Bronchus fibroblast of lung (primary cell): ENCODE data around the gene BTN2A1. TPM values are rescaled to one million over a fixed set of nuclear protein-coding genes. Genes with fewer than 3 reads are reported as not detected.

Experiments
- total RNA-seq: library from RNA; depleted of rRNA; stranded (reverse); fragments of >200 nt; gene quantifications from 2 replicates; pipeline ENCODE4 v1.2.3, GENCODE V29; 2015

Gene BTN2A1
- 4.4 and 5.1 TPM in 2 replicates for total RNA-seq

DNA sequence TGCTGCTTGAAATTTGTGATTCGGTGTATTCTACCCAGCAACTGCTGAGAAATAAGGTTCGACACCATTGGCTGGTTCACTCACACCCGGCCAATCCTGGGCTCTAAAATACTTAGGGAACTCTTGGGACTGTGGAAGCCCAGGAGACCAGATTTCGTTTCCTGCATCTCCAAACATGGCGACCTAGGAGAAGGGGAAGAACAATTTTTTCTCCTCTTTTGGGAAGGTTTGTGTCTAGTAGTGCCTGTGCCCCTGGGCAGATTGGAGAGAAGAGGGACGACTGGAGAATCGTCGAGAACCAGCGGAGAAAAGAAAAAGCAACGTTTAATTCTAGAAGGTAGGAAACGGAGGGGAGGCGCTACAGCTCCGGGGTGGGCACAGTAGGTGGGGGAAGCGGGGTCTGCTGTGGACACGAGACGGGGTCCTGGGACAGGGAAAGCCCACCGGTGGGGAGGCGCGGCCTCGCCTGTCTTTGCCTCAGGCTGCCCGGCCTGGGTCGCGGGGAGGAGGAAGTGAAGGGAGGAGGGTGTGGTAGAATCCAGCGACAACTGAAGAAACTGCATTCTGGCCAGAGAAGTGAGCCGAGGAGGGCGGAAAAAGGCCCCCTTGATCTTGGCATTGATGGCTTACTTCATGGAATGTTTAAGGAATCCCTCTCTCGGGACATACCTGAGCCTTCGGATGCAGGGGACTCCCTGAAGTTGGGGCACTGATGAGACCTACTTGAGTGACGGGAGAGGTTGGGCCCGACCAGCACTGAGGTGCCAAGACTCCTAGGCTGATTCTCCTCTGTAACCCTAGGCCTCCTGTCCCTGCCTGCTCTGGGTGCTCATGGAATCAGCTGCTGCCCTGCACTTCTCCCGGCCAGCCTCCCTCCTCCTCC is at the start of gene BTN2A1:
Gene BTN2A1, plus strand, starts transcription at position 150 of the 883 bp plus-strand sequence. Its CDS starts 682 bp downstream, at position 832.

DNA sequence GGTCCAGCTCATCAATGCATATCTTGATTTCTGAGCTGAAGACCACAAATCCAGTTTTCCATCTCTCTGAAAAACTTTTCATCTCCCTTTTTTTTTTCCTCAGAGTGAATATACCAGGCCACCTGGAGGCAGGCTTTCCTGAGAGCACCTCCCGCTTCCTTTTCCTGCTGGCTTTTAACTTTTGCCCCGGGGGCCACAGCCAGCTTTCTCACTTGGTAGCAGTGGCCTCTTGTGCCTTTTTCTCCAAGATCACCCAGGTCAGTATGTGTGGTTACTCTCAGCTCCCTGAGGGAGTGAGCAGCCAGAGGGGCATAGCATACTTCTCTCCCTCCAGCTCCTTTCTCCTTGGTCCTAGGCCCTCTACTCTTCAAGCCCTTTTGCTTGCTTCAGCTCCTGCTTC is 42.3 kb downstream of the BTN2A1 start, which contains the start of gene BTN1A1:
Gene BTN1A1, plus strand, starts transcription at position 202 of the 400 bp plus-strand sequence. CDS start 984 bp downstream, outside the sequence.

Other genes starting within 250 kb of the BTN2A1 start
- gene BTN3A2, start 92.8 kb upstream of the BTN2A1 start, total RNA-seq: 10.4 and 10.6 TPM in 2 replicates
- gene BTN2A2, start 74.8 kb upstream of the BTN2A1 start, total RNA-seq: 5.9 TPM in 2 replicates
- 11.3 TPM in 2 replicates for gene BTN3A1, start 55.7 kb upstream of the BTN2A1 start, total RNA-seq
- 5.5 and 5.7 TPM in 2 replicates for gene BTN3A3, start 17.5 kb upstream of the BTN2A1 start, total RNA-seq
- gene BTN1A1, start 42.3 kb downstream of the BTN2A1 start, total RNA-seq: not detected in 2 replicates
- gene HMGN4, start 80.4 kb downstream of the BTN2A1 start, total RNA-seq: 62.4 and 84.2 TPM in 2 replicates
- 14.1 and 14.3 TPM in 2 replicates for gene ABT1, start 139.0 kb downstream of the BTN2A1 start, total RNA-seq
- 8.8 and 8.9 TPM in 2 replicates for gene ZNF322, start 201.8 kb downstream of the BTN2A1 start, total RNA-seq